GM19324 (cell line): ENCODE data around the gene ADAM23.
A peak's percentile ranks its signal among the peaks of the same experiment; 100 is the strongest.
"Not testable (repeated sequence)": the region's sequence is repeated elsewhere in the genome, so short reads cannot be mapped to it uniquely, and the experiment has no call there.

Experiments used
- ATAC-seq: cut with Tn5 transposase; IDR thresholded peaks from one replicate; pipeline ENCODE4 v1.9.1; 2021; ENCODE audit warnings: mild to moderate bottlenecking, moderate library complexity; ENCODE audit not compliant: unreplicated experiment, low FRiP score

The ADAM23 gene

GRCh38 chr2:206442833-206443734 lies at the start of gene ADAM23:
Gene ADAM23 (plus strand): TSS chr2:206443532. CDS start chr2:206443867, 335 bp downstream.
- peak; percentile 35 for ATAC-seq

- no peak for ATAC-seq
Observed at GRCh38 chr2:206396211-206396610, 47.1 kb upstream of the ADAM23 start.

GRCh38 chr2:206402956-206403569 lies 40.3 kb upstream of the ADAM23 start:
- ATAC-seq: not testable (repeated sequence)

GRCh38 chr2:206408323-206409320 lies 34.7 kb upstream of the ADAM23 start:
- peak; percentile 72 for ATAC-seq

GRCh38 chr2:206410714-206411113 lies 32.6 kb upstream of the ADAM23 start:
- ATAC-seq: no peak

- no peak for ATAC-seq
Observed at GRCh38 chr2:206415618-206416243, 27.6 kb upstream of the ADAM23 start.

GRCh38 chr2:206418968-206419367 lies 24.4 kb upstream of the ADAM23 start:
- ATAC-seq: no peak

GRCh38 chr2:206420721-206421120 lies 22.6 kb upstream of the ADAM23 start:
- ATAC-seq: no peak

GRCh38 chr2:206422493-206422892 lies 20.8 kb upstream of the ADAM23 start:
- no peak for ATAC-seq

GRCh38 chr2:206423147-206423546 lies 20.2 kb upstream of the ADAM23 start:
- ATAC-seq: no peak

GRCh38 chr2:206424134-206424533 lies 19.2 kb upstream of the ADAM23 start:
- no peak for ATAC-seq

GRCh38 chr2:206428783-206429182 lies 14.5 kb upstream of the ADAM23 start:
- no peak for ATAC-seq

GRCh38 chr2:206430452-206430851 lies 12.9 kb upstream of the ADAM23 start:
- no peak for ATAC-seq

- no peak for ATAC-seq
Observed at GRCh38 chr2:206431439-206431838, 11.9 kb upstream of the ADAM23 start.

- ATAC-seq: no peak
Observed at GRCh38 chr2:206432193-206433082, 10.9 kb upstream of the ADAM23 start.

GRCh38 chr2:206433190-206433589 lies 10.1 kb upstream of the ADAM23 start:
- no peak for ATAC-seq

- no peak for ATAC-seq
Observed at GRCh38 chr2:206433686-206434085, 9.6 kb upstream of the ADAM23 start.

GRCh38 chr2:206435742-206436141 lies 7.6 kb upstream of the ADAM23 start:
- ATAC-seq: no peak

GRCh38 chr2:206438196-206438724 lies 5.1 kb upstream of the ADAM23 start:
- ATAC-seq: no peak
